GM20431 (cell line): ENCODE data around the gene NOCT.
"Not testable (repeated sequence)": the region's sequence is repeated elsewhere in the genome, so short reads cannot be mapped to it uniquely, and the experiment has no call there.

Source experiments
- in situ Hi-C: fragments of 300-500 bp; cut with MseI, MboI; formaldehyde crosslinking; loops from one replicate; pipeline ENCODE4 v1.15.0; 2020; ENCODE audit warnings: low sequenced_read_pairs; ENCODE audit not compliant: unreplicated experiment

Gene NOCT

DNA sequence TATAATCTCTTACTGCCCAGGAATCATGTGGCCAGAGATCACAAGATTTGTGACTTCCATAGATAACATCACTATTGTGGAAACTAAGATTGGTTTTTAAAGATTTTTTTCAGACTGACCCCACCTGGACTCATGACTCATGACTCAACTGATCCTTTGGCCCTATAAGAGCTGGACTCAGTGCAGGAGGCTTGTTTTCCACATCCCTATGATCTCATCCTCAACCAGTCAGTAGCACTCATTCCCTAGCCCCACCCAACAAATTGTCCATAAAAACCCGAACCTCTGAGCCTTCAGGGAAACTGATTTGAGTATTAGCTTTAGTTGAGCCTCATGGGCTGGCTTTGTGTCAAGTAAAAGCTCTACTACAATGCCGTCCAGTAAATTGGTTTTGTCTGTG is 7.9 kb upstream of the NOCT start:
- in situ Hi-C loops = no loop called here

DNA sequence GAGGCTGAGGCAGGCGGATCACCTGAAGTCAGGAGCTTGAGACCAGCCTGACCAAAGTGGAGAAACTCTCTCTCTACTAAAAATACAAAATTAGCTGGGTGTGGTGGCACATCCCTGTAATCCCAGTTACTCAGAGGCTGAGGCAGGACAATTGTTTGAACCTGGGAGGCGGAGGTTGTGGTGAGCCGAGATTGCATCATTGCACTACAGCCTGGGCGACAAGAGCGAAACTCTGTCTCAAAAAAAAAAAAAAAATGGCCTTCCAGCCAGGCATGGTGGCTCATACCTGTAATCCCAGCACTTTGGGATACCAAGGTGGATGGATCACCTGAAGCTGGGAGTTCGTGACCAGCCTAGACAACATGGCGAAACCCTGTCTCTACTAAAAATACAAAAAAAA is 7.3 kb upstream of the NOCT start:
- in situ Hi-C loops = not testable (repeated sequence)

DNA sequence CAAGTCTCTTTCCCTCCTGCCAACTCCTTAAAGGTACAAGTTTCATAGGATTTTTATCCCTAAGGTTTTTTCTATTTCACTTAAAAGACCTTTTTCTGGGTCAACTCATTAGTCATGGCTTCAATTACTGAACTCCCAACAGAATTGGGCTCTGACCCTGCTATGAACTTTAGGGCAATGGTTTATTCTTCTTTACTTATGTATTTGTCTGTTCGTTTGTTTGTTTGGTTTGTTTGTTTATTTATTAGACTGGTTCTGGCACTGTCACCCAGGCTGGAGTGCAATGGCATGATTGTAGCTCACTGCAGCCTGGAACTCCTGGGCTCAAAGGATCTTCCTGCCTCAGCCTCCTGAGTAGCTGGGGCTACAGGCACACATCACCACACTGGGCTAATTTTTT is 5.9 kb upstream of the NOCT start:
- in situ Hi-C loops = no loop called here

DNA sequence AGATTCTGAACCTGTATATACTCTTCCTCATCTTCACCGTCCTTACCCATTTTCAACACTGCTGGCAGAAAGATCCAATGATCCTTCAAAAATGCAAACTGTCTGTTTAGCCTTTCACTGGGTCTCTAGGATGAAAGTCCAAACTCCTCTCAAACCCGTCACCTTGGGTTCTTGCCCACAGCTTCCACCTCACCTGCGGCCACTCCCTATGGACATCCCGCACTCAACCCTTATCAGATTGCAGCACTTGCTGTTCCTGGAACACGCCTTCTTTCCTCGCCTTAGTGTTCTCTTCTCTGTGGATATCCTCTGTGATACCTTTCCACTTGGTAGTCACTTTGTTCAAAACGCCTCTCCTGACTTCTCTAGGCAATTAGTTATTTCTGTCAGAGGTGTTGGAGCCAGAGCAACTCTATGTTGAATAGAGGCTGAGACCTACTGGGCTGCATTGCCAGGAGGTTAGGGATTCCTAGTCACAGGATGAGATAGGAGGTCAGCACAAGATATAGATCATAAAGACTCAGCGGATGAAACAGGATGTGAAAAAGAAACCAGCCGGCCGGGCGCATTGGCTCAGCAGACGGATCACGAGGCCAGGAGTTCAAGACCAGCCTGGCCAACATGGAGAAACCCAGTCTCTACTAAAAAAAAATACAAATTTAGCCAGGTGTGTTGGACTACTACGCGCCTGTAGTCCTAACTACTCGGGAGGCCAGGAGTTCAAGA is 4.2 kb upstream of the NOCT start:
- in situ Hi-C loops = no loop called here

DNA sequence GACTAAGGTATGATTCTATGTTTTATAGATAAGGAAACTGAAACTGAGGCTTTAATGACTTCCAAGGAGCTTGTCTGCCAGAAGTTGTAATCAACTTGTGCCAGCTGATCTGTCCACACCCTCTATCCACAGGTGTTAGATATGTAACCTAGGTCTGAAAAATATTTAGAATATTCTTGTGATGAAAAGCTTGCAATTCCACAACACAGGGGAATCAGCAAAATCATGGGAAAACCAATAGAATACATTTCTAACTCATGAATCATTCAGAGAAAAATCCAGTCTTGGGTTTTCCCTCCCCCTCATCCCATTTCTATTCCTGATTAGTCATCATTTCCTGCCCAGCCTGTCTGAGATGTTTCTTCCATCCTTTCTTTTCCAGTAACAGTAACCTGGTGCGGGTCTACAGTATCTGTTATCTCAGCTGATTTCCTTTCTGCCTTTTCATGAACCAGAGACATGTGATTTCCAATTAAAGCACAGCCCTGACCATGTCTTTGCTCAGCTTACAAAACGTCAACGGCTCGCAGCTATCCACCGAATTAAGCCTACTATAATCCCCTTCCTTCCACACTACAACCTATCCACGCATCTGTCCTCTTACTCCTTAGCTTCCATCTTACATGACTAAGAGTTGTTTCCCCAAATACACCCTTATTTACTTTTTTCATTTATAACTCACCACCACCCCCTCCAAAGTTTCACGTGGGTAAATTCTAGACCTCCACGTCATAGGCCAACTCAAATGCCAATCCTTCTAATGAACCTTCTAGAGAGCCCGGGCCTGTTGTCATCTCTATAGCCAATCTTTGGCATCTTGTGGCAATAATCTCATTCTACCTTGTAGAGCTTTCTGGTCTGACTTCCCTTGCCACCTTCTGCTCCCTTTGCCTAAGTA is 961 bp upstream of the NOCT start:
- in situ Hi-C loops = no loop called here

DNA sequence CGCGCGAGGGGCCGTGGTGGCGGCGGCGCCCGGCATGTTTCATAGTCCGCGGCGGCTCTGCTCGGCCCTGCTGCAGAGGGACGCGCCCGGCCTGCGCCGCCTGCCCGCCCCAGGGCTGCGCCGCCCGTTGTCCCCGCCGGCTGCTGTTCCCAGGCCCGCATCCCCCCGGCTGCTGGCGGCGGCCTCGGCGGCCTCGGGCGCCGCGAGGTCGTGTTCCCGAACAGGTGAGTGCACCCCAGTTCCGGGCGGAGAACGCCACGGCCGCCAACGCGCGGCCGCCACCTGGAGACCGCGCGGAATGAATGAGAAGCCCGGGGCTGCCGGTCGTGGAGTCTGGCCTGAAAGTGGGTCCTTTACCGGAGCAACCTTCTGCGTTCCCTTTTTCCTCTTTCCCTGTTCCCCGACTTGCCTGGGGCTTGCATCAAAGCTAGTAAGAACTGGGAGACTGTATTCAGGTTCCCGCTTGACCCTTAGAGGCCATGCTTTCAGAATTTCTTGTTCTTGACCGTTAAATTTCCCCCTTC is 429 bp downstream of the NOCT start:
- in situ Hi-C loops = no loop called here

DNA sequence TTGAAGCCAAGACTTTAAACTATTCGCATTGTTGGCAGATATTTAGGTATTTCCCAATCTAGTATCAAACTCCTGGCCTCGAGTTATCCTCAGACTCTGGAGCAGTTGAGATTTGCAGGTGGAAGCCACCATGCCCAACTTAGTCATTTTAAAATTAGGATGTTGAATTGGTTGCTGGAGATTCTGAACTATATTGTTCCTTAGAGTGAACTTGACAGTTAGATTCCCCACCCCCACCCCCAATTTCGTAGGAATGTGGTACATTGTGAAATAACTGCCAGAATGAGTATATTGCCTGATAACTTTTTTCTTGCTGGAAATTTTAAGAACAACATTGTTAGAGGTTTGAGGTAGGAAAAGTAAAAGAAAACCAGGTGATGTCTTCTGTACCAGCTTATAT is 2.3 kb downstream of the NOCT start:
- in situ Hi-C loops = no loop called here

DNA sequence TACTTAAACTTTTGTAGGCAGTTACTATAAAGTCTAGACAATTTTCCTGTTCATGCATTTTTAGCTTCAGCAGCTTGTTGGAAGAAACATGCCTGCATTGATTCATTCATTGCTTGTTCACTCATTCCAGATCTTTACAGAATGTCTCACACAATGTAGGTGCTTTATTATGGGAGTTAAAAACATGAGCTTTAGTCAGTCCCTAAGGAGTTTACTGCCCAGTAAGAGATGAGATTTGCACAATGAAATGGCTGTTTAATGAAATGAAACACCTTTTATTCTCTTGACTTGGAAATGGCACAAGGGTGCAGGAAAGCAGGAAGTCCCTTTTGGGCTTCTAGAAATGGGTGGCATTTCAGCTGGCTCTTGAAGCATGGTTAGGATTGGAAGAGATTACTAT is 2.9 kb downstream of the NOCT start:
- in situ Hi-C loops = no loop called here

DNA sequence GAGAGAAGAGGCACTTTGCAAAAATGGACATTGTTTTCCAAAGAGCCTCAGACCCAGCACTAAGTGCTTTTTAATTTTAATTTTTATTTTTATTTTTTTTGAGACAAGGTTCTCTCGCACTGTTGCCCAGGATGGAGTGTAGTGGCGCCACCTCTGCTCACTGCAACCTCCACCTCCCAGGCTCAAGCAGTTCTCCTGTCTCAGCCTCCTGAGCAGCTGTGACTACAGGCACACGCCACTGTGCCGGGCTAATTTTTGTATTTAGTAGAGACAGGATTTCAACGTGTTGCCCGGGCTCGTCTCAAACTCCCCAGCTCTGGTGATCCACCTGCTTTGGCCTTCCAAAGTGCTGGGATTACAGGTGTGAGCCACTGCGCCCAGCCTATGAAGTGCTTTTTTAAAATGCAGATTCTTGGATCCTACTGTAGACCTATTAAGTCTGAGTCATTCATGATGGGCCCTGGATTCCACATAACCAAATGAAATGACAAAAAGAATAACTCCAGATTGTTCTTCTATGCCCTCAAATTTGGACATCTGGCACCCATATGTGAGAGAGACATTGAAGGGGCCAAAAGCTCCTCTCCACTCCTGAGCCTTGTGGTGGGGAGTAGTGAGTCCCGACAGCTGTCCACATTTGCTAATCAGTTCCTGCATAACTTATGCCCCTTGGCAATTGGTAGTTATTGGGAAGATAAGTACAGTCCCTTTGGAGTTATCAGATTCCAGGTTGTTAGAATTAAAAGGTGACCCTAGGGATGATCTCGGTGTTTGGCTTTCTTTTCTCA is 3.6 kb downstream of the NOCT start:
- in situ Hi-C loops = no loop called here

DNA sequence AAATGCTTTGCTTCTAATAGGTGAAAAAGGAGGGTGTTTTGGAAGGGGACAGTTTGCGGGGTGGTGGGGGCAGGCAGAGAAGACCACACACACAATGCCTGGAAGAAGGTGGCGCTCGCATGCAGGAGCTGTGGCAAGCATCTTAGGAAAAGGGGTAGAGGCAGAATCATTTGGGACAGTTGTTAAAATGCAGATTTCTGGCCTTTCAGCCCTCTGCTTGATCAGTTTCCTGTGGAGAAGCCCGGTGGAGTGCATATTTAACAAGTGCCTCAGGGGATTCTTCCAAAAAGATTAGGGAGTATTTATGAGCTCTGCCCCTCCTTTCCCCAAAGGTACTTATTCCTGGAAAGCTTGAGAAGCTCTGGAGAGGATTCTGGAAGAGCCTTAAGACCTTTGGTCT is 4.8 kb downstream of the NOCT start:
- in situ Hi-C loops = no loop called here

DNA sequence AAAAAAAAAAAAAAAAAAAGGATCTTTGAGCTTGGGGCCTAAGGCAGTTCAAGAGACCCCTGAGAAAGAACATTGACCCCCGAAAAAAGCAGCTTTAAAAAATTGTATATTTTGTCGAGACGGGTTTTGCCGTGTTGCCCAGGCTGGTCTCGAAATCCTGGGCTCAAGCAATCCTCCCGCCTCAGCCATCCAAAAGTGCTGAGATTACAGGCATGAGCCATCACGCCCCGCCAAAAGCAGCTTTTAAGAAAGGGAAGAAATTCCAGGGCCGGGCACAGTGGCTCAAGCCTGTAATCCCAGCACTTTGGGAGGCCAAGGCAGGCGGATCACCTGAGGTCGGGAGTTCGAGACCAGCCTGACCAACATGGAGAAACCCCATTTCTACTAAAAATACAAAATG is 5.5 kb downstream of the NOCT start:
- in situ Hi-C loops = not testable (repeated sequence)

DNA sequence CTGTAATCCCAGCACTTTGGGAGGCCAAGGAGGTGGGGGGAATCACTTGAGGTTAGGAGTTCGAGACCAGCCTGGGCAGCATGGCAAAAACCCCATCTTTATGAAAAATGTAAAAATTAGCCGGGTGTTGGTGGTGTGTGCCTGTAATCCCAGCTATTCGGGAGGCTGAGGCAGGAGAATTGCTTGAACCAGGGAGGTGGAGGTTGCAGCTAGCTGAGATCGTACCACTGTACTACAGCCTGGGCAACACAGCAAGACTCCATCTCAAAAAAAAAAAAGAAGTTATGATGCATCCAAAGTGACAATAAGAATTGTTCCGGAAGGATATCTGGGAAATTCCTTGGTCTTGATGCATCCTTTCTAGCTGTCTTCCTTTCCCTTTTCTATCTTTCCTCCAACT is 7.3 kb downstream of the NOCT start:
- in situ Hi-C loops = no loop called here

DNA sequence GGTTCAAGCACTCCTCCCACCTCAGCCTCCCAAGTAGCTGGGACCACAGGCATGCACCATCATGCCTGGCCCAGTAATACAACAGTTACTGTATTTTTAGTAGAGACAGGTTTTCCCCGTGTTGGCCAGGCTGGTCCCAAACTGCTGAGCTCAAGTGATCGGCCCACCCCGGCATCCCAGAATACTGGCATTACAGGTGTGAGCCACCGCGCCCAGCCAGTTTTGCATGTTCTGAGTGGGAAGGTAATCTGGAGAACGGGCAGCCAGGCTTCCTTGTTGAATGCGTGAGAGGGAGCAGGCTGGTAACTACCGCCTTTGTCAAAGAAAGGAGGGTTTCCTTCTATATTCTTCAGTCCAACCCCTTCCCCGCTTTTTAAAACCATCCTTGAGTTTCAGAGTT is 9.1 kb downstream of the NOCT start:
- in situ Hi-C loops = no loop called here

DNA sequence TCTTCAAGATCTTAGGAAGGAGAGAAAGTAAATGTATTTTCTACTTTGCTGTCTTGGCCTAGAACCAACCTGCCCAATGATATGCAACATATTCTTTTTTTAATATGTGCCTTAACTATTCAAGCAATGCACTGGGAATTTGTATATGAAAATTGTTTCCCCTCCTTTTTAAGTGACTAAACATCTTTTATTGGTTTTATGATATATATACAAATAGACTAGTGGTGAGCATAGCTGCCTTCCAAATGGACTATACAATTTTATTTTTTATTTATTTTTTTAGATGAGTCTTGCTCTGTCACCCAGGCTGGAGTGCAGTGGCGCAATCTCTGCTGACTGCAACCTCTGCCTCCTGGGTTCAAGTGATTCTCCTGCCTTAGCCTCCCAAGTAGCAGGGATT is 10.3 kb downstream of the NOCT start:
- in situ Hi-C loops = no loop called here

DNA sequence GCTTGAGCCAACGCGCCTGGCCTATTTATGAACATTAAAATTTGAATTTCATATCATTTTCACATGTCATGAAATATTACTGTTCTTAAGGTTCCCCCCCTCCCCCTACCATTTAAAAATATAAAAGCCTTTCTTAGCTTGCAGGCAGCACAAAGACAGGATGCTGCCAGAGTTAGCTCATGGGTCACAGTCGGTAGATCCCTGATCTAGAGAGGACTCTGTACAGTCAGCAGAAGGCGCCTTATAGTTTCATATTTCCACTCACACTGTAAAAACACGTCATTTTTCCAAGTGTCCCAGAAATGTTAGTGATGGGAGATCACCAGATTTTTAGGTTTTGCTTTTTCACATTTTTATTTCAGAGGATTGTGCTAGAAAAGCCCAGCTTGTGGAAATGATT is 12.2 kb downstream of the NOCT start:
- in situ Hi-C loops = no loop called here

DNA sequence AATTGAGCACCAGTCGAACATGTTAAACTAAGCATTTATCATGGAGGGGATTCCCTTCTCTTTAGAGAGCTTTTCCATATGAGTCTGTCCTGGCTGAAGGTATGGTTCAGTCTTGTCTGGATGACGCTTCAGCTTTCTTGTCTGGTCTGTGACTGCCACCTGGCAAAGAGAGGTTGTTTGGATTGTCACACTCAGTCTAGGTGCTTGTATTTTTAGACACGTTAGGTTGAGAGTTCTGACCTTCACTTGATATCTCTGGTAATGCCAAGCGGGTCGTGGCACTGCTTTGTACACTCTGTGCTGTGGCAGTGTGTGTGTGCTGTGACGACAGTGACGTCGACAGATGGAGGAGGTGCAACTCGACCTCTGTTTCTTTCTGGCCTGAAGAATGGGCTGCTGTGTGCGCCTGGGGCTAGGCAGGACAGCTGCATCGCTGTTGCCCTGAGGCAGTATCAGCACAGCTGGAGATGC is 12.6 kb downstream of the NOCT start:
- in situ Hi-C loops = no loop called here

DNA sequence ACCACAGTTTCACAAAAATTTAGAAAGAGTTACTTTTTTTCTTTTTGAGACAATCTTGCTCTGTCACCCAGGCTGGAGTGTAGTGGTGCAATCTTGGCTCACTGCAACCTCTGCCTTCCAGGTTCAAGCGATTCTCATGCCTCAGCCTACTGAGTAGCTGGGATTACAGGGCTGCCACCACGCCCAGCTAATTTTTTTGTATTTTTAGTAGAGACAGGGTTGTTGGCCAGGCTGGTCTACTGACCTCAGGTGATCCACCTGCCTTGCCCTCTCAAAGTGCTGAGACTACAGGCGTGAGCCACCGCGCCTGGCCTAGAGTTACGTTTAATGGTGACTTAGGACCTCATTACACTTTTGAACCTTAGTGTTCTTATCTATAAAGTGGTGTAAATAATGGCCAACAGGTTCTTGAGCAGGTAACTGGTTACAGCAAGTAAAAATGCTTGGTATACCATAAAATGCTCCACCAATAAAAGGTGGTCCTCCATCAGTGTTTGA is 14.3 kb downstream of the NOCT start:
- in situ Hi-C loops = not testable (repeated sequence)

DNA sequence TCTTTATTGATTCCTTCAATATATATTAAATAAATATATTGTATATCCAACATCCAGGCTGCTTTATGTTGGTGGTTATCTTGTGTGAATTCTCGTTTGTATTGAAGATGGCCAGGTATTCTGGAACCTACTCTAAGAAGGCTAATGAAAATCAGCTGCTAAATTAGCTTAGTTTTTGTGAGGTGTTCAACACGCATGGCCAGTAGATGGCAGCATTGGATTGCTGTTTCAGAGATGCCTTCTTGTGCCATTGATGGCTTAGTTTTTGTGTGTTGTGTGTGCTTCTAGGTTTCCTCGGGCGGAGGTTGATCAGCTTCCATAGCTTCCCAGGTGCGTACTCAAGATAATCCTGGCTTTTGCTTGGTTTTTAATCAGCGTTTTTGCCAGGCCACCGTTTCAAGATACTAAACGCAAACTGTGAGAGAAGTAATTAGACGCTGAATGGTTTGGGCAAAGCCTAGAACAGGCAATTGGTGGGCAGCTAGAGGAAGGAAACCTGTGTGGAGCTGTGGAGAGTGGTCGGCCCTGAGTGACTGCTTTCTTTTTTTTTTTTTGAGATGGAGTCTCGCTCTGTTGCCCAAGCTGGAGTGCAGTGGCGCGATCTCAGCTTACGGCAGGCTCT is 15.1 kb downstream of the NOCT start:
- in situ Hi-C loops = no loop called here

DNA sequence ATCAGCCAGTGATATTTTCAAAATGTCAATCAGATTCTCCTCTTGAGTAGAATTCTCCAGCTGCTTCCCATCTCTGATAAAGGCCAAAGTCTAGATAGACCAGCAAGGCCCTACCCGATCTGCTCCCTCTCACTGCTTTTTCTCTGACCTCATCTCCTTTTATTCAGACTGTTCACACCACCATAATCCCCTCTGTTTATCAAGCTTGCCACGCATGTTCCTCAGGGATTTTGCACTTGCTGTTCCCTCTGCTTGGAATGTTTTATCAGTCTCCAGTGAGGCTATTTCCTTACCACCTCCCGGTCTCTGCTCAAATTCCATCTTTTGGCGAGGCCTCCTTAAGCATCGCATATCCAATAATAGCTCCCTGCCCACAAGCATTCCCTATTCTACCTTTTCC is 20.1 kb downstream of the NOCT start:
- in situ Hi-C loops = no loop called here

DNA sequence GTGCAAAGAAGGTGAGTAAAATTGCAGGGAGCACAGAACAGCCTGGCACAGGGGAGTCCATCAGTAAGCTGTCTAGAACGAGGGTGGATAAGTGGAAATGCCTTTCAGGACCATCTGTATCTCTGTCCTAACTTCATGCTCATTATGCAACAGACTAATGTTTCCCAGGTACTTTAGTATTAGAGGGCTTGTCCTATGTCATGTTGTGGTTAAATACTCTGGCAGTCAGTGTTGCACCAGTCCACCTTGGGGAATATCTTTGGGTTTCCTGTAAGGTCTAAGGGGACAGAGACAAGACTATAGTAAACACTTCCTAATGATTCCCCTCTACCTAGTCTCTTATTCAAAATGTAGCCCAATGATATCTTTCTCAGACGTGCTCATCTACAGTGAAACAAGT is 21.3 kb downstream of the NOCT start:
- in situ Hi-C loops = no loop called here
